HEK293T (cell line): Measurements from ENCODE around the gene CTNNA2.

ENCODE experiments used
- BHLHE40 ChIP-seq: fragments of 450-650 bp; IDR thresholded peaks from 2 replicates; pipeline ENCODE4 v1.6.1; 2016; ENCODE audit warnings: mild to moderate bottlenecking, moderate library complexity, borderline replicate concordance
- CTBP1 ChIP-seq: fragments of 450-650 bp; IDR thresholded peaks from 2 replicates; pipeline ENCODE4 v1.6.1; 2016; ENCODE audit warnings: borderline replicate concordance
- FOXA1 ChIP-seq: fragments of 450-650 bp; IDR thresholded peaks from 2 replicates; pipeline ENCODE4 v1.6.1; 2016; ENCODE audit warnings: mild to moderate bottlenecking
- FOXK2 ChIP-seq: fragments of 450-650 bp; IDR thresholded peaks from 2 replicates; pipeline ENCODE4 v1.6.1; 2016; ENCODE audit warnings: mild to moderate bottlenecking
- FOXM1 ChIP-seq: fragments of 450-650 bp; IDR thresholded peaks from 2 replicates; pipeline ENCODE4 v1.6.1; 2017; ENCODE audit warnings: mild to moderate bottlenecking, borderline replicate concordance
- LEF1 ChIP-seq: fragments of 450-650 bp; IDR thresholded peaks from 2 replicates; pipeline ENCODE4 v1.6.1; 2017; ENCODE audit warnings: mild to moderate bottlenecking, borderline replicate concordance
- SP1 ChIP-seq: fragments of 450-650 bp; IDR thresholded peaks from 2 replicates; pipeline ENCODE4 v1.6.1; 2017
- SUZ12 ChIP-seq: fragments of 450-650 bp; IDR thresholded peaks from 2 replicates; pipeline ENCODE4 v1.6.1; 2016; ENCODE audit warnings: mild to moderate bottlenecking

GRCh38 chr2:80489717-80490116 is 976.9 kb downstream of the CTNNA2 start:
- TF ChIP-seq SUZ12, result no peak
- TF ChIP-seq SP1, result no peak
- TF ChIP-seq FOXM1, result no peak
- no peak for TF ChIP-seq LEF1
- no peak for TF ChIP-seq FOXA1
- no peak for TF ChIP-seq FOXK2
- TF ChIP-seq CTBP1, result no peak
- no peak for TF ChIP-seq BHLHE40
